Colonic mucosa (tissue), 4 donors: Measurements from ENCODE around the gene ADAMTSL4. TPM values are rescaled to one million over a fixed set of nuclear protein-coding genes. Genes with fewer than 3 reads are reported as not detected.

Experiments used
- DNase-seq: peaks from one replicate; pipeline ENCODE4 v3.0.0-alpha.2; 2020
- H3K27ac ChIP-seq: fragments of 200-600 bp; one replicate; pipeline ENCODE4 v1.8.0; 2021
- H3K27me3 ChIP-seq: fragments of 200-600 bp; one replicate; pipeline ENCODE4 v1.8.0; 2021
- H3K36me3 ChIP-seq: fragments of 200-600 bp; one replicate; pipeline ENCODE4 v1.8.0; 2021
- H3K4me1 ChIP-seq: fragments of 200-600 bp; one replicate; pipeline ENCODE4 v1.8.0; 2021; ENCODE audit warnings: mild to moderate bottlenecking
- H3K4me3 ChIP-seq: fragments of 200-600 bp; one replicate; pipeline ENCODE4 v1.8.0; 2021
- H3K9ac ChIP-seq, 2 donors: one replicate each; pipeline ENCODE4 v1.7.0; 2013; ENCODE audit warnings: control low read depth in 2 of 2, low read depth in 2 of 2, low read length in 2 of 2
- H3K9me3 ChIP-seq: fragments of 200-600 bp; one replicate; pipeline ENCODE4 v1.8.0; 2021
- intact Hi-C: fragments of 100-400 bp; cut with DNase I; formaldehyde crosslinking; loops from one replicate; pipeline ENCODE4 v1.14.1; 2022
- total RNA-seq, 2 donors: library from RNA; stranded (reverse); fragmentation: NEBNext Ultra II Directional in 1 of 2; extraction: Animal tissue kit (Norgen Biotek cat#: 25700) in 1 of 2; gene quantifications; one replicate each; pipeline ENCODE4 v1.2.1, GENCODE V29; 2021
- TF ChIP-seq, protein P1 (sequence below): fragments of 200-600 bp; IDR thresholded peaks from one replicate; pipeline ENCODE4 v1.8.0; 2022; ENCODE audit warnings: antibody characterized with exemption, mild to moderate bottlenecking
- donor health status: healthy.
- donor health status: DM: no; HTN: no; CAD: no.
- donor health status: DM: no; HTN: no; CAD: no.

The ADAMTSL4 gene
- total RNA-seq, 2 donors from 2014 or later = 4.9 to 6.3 TPM

DNA sequence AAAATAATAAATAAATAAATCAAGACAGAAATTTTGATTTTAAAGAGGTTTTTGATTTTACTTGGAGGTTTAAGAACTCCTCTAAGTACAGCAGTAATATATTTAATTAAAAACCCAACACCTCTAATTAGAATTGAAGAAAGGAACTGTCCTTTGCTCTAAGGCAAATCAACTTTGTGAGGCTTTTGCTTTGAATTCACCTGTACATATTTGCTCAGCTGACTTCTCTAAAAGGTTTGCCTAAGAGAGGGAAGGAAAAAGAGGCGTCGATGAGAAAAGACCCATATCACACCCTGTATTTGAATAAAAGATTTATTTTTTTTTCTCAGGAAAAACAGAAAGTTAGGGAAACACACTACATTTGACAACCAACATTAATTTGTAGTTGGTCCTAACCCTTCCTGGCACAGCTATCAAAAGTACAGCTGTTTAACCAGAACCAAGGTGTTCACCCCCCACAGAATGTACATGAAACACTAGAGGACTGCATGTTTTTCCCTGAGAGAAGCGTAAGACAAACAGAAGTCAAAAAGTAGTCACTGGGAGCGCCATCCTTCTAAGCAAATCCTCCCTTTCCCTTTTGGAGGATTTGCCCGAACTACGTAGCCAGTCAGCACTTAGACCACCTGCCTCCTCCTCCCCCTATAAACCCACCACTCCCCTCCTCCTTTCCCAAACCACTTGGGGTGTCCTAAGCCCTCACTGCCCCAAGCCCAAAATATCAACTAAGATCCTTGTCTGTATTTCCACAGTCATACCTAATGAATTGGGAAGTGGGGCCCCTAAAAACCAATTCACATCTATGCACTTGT is 25.3 kb downstream of the ADAMTSL4 start:
- intact Hi-C loops = loop anchor here (5.0 kb wide), 1 partner anchor 48 kb away; no protein-coding TSS in a partner anchor
- no peak for DNase-seq
- peaks cover 11% of the 10 kb centered on the region for H3K36me3 ChIP-seq
- TF ChIP-seq, protein P1, sequence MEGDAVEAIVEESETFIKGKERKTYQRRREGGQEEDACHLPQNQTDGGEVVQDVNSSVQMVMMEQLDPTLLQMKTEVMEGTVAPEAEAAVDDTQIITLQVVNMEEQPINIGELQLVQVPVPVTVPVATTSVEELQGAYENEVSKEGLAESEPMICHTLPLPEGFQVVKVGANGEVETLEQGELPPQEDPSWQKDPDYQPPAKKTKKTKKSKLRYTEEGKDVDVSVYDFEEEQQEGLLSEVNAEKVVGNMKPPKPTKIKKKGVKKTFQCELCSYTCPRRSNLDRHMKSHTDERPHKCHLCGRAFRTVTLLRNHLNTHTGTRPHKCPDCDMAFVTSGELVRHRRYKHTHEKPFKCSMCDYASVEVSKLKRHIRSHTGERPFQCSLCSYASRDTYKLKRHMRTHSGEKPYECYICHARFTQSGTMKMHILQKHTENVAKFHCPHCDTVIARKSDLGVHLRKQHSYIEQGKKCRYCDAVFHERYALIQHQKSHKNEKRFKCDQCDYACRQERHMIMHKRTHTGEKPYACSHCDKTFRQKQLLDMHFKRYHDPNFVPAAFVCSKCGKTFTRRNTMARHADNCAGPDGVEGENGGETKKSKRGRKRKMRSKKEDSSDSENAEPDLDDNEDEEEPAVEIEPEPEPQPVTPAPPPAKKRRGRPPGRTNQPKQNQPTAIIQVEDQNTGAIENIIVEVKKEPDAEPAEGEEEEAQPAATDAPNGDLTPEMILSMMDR = no peak
- peak overlapping the region in 1 of 2 donors; percentile 52 for H3K9ac ChIP-seq
- no peaks in the 10 kb centered on the region for H3K9me3 ChIP-seq
- H3K27me3 ChIP-seq = no peaks in the 10 kb centered on the region
- peaks cover 18% of the 10 kb centered on the region for H3K4me1 ChIP-seq
- peak overlapping the region; percentile 98 for H3K27ac ChIP-seq
- peak overlapping the region; percentile 87 for H3K4me3 ChIP-seq

DNA sequence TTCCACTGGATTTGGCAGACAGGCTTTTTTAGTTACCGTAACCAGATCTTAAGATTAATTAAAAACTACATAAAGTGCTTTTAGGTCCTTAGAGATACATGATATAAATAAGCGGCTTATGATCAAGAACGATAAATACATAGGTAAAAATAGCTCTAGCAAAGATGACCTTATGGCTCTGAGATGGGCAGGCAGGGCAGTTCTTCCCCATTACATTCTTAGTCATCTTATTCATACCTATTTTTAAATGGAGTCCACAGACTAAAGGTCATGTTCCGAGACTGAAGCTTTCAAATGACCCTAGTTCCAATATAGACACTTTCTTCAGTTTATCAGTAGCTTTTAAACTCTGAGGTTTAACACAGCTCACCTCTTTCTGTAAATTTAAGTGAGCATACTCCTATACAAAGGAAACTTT is 25.9 kb downstream of the ADAMTSL4 start:
- peak overlapping the region; percentile 98 for H3K27ac ChIP-seq
- peaks cover 12% of the 10 kb centered on the region for H3K4me1 ChIP-seq
- H3K36me3 ChIP-seq = peaks cover 11% of the 10 kb centered on the region
- H3K9ac ChIP-seq = peak overlapping the region in 1 of 2 donors; percentile 99
- no peaks in the 10 kb centered on the region for H3K9me3 ChIP-seq
- H3K4me3 ChIP-seq = peak overlapping the region; percentile 87
- H3K27me3 ChIP-seq = no peaks in the 10 kb centered on the region
- TF ChIP-seq, protein P1 = no peak
- intact Hi-C loops = loop anchor here (5.0 kb wide), 1 partner anchor 47 kb away; no protein-coding TSS in a partner anchor
- DNase-seq = no peak

DNA sequence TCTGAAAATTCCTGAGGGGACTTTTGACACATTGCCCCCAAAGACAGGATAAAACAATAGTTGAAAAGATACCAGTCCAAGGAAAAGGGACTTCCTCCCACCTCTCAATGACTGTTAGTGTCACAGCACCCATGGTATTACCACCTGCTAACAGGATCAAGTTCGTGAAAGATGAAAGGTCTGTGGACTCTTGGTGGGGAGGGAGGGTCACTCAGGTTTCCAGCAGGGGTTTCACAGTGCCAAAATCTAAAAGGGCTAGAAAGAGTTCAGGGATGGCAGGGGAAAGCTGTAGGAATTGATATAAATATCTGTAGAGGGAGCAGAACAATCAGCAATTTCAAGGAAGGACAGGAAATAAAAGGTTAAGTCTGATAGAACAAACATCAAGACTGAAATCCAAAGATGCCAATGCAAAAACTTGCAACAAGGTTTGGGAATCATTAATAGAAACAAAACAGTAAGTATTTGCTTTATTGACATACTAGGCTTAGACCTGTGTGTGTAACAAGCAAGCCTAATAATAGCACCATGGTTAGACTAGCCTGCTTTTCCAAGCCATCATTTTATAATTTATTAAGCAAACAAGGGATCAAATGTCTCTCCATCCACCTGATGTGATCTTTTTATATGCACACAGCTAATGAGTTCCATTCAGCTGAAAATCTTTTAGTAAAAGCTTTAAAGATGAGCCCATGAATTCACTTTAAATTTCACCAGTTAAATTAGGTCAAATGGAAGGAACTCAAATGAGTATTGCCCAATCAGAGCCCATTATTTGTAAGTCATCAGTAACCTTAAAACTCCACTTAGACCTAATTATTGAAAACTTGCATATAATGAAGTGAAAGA is 26.5 kb downstream of the ADAMTSL4 start:
- Histone ChIP-seq H3K9me3 (no peaks in the 10 kb centered on the region), H3K36me3 (peaks cover 11% of the 10 kb centered on the region), H3K4me1 (peaks cover 8% of the 10 kb centered on the region), H3K9ac (peak overlapping the region; percentile 13 to 99), H3K4me3 (peak overlapping the region; percentile 87), H3K27me3 (no peaks in the 10 kb centered on the region), H3K27ac (peak overlapping the region; percentile 98)
- TF ChIP-seq, protein P1 = no peak
- intact Hi-C loops = loop anchor here (5.0 kb wide), 1 partner anchor 47 kb away; no protein-coding TSS in a partner anchor
- no peak for DNase-seq

DNA sequence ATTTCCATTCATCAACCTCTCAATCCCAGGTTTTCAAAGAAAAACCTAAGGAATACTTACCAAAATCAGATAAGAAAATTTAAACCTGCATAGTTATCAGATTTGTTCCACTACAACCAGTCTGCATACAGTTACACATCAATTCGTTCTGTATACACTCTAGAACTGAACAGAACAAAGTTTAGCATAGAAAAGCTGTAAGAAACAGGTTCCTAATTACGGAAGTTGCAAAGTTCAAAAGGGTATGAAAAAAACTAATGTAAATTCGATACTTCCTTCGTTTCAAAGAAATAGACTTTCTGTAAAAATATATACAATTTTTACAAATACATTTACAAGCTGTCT is 27.1 kb downstream of the ADAMTSL4 start:
- H3K9me3 ChIP-seq = no peaks in the 10 kb centered on the region
- H3K27ac ChIP-seq = peak overlapping the region; percentile 98
- intact Hi-C loops = loop anchor here (5.0 kb wide), 1 partner anchor 46 kb away; no protein-coding TSS in a partner anchor
- TF ChIP-seq, protein P1 = no peak
- peaks cover 11% of the 10 kb centered on the region for H3K36me3 ChIP-seq
- peaks cover 5% of the 10 kb centered on the region for H3K4me1 ChIP-seq
- H3K4me3 ChIP-seq = peak overlapping the region; percentile 87
- H3K9ac ChIP-seq = peak overlapping the region in 1 of 2 donors; percentile 99
- H3K27me3 ChIP-seq = no peaks in the 10 kb centered on the region
- DNase-seq = no peak
